Measurements from ENCODE around the gene ATAD2B.

The ATAD2B gene

DNA sequence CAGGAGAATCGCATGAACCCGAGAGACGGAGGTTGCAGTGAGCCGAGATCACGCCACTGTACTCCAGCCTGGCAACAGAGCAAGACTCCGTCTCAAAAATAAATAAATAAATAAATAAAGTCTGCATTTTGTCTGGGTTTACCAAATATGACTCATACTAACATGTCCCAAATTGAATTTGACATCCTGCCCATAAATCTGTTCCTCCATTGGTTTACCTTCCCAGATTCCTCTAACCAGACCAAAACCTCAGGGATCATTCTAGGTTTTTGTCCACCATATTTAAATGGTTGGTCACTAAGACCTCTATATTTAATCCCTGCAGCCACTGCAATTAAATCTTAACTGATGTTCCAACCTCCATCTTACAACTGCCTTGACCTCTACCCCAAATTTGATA, 150.9 kb downstream of the ATAD2B start:
- TF ChIP-seq CTCF (IDR thresholded peaks at IDR 0.05) (no peak), ZFX (IDR thresholded peaks at IDR 0.05; ENCODE audit: borderline replicate concordance) (no peak)
- no peak overlapping the region for H3K27ac ChIP-seq

DNA sequence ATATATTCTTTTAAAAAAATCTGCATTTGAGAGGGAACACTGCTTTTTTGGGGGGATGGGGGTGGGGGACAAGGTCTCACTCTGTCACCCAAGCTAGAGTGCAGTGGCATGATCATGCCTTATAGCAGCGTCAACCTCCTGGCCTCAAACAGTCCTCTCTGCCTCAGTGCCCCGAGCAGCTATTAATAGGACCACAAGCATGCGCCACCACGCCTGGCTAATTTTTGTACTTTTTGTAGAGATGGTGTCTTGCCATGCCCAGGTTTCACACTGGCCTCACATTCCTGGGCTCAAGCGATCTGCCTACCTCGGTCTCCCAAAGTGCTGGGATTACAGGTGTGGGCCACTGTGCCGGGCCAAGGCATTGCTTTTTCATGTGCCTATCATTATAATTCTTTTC, 154.2 kb downstream of the ATAD2B start:
- TF ChIP-seq CTCF (IDR thresholded peaks at IDR 0.05) (no peak), ZFX (IDR thresholded peaks at IDR 0.05; ENCODE audit: borderline replicate concordance) (no peak)
- H3K27ac ChIP-seq = no peak overlapping the region

- TF ChIP-seq ZFX (IDR thresholded peaks at IDR 0.05; ENCODE audit: borderline replicate concordance) (no peak), CTCF (IDR thresholded peaks at IDR 0.05) (no peak)
- H3K27ac ChIP-seq = no peak overlapping the region
Observed at GRCh38 chr2:23772056-23772455, 154.9 kb downstream of the ATAD2B start.

DNA sequence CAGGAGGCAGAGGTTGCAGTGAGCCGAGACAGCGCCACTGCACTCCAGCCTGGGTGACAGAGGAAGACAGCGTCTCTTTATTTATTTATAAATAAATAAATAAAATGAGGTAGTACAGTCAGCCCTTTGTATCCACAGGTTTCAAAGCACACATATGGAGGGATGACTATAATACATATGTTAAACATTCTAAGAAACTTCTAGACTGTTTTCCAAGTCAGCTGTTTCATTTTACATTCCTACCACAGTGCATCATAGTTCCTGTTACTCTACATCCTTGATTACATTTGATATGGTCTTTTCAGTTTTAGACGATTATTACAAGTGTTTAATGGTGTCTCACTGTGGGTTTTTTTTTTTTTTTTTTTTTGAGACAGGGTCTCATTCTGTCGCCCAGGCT, 157.6 kb downstream of the ATAD2B start:
- TF ChIP-seq ZFX (IDR thresholded peaks at IDR 0.05; ENCODE audit: borderline replicate concordance) (no peak), CTCF (IDR thresholded peaks at IDR 0.05) (no peak)
- no peak overlapping the region for H3K27ac ChIP-seq

GRCh38 chr2:23767876-23768621, 158.9 kb downstream of the ATAD2B start:
- H3K27ac ChIP-seq = no peak overlapping the region
- TF ChIP-seq ZFX (IDR thresholded peaks at IDR 0.05; ENCODE audit: borderline replicate concordance) (no peak), CTCF (IDR thresholded peaks at IDR 0.05) (no peak)

DNA sequence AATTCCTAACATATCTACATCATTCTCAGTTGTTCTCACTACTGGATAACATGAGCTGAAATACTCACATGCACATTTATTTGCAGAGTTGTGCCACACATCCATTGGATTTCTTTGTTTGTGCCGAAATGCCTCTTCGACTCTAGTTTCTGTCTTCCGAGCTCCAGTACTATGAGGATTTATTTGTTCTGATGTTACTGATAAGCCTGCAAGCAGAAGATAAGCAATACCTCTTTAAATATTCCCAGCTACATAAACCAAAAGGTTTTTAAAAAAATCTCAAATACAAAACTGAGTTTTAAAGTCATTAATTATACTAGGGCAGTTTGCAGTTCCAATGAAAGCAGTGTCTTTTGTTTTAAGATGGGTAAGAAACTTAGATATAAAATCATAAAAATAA, 164.8 kb downstream of the ATAD2B start:
- peak overlapping the region; percentile 3; the same call in 1 of the 2 replicates for H3K27ac ChIP-seq
- no peak for TF ChIP-seq ZFX (IDR thresholded peaks at IDR 0.05; ENCODE audit: borderline replicate concordance)

DNA sequence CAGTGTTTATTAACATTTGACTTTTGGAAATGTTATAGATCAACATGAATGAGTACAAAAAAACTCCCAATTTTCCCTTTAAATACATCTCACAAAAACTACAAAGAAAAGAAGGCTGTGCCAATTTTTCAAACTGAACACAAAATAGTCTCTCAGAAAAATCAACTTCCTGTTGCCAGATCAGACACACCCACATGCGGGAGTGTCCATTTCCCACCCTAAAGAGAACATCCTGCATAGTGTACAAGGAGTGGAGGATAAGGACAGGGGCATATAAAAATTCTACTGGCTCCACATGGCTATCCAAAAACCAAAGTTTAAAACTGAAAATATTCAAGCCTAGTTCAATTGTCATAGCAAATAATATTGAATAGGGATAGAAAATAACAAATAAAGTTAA, 165.3 kb downstream of the ATAD2B start:
- H3K27ac ChIP-seq = peak overlapping the region; percentile 3; the same call in 1 of the 2 replicates
- no peak for TF ChIP-seq ZFX (IDR thresholded peaks at IDR 0.05; ENCODE audit: borderline replicate concordance)
- TF ChIP-seq CTCF (IDR thresholded peaks at IDR 0.05) = no peak

DNA sequence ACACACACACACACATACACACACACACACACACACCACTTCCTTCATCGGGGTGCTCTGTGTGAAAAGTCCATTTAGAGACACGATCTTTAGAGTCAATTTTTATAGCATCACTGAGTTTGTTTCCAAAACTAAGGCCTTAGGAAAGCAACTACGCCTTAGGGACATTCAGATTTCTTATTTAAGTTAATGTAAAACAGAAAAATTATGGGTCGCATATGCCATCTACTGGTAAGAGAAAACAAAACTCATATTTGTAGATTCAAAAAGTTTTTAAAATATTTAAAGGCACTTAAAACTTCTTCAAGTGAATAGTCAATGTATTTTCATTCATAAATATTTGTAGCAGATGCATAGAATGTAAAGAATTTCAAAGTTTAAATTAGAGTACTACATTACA, 166.2 kb downstream of the ATAD2B start:
- H3K27ac ChIP-seq = no peak overlapping the region
- TF ChIP-seq CTCF (IDR thresholded peaks at IDR 0.05) (peak; percentile 36; the same call in 1 of the 2 replicates), ZFX (IDR thresholded peaks at IDR 0.05; ENCODE audit: borderline replicate concordance) (no peak)
